DOHH2 (cell line): ENCODE data around the gene HPCA.

Experiments used
- H3F3A ChIP-seq: fragments of 200-600 bp; sonication (generic), shearing (Covaris generic); 2 replicates; pipeline ENCODE4 v1.6.0; 2016; ENCODE audit warnings: antibody characterized with exemption, mild to moderate bottlenecking; ENCODE audit not compliant: control insufficient read depth, insufficient read depth
- H3K27ac ChIP-seq: fragments of 200-600 bp; sonication (generic); 2 replicates; pipeline ENCODE4 v1.5.1; 2014; ENCODE audit warnings: low read depth, mild to moderate bottlenecking, low read length, moderate library complexity
- H3K27me3 ChIP-seq: fragments of 200-600 bp; sonication (generic); 2 replicates; pipeline ENCODE4 v1.6.1; 2014; ENCODE audit warnings: mild to moderate bottlenecking, low read length, mixed read lengths; ENCODE audit not compliant: control insufficient read depth
- H3K36me3 ChIP-seq: fragments of 200-600 bp; sonication (generic); 2 replicates; pipeline ENCODE4 v1.6.1; 2014; ENCODE audit warnings: mild to moderate bottlenecking, low read length, moderate library complexity, mixed read lengths; ENCODE audit not compliant: control insufficient read depth
- H3K4me1 ChIP-seq: fragments of 200-600 bp; sonication (generic); 2 replicates; pipeline ENCODE4 v1.6.1; 2014; ENCODE audit warnings: mild to moderate bottlenecking, low read length, mixed read lengths; ENCODE audit not compliant: control insufficient read depth
- H3K4me2 ChIP-seq: fragments of 200-600 bp; sonication (generic); 2 replicates; pipeline ENCODE4 v1.6.0; 2014; ENCODE audit warnings: mild to moderate bottlenecking, low read length, moderate library complexity
- H3K4me3 ChIP-seq: fragments of 200-600 bp; sonication (generic); 2 replicates; pipeline ENCODE4 v1.5.1; 2014; ENCODE audit warnings: mild to moderate bottlenecking, low read length, mixed read lengths
- H3K79me2 ChIP-seq: fragments of 200-600 bp; sonication (generic); 2 replicates; pipeline ENCODE4 v1.6.1; 2014; ENCODE audit warnings: mild to moderate bottlenecking, low read length, mixed read lengths; ENCODE audit not compliant: control insufficient read depth
- H3K9me2 ChIP-seq: fragments of 200-600 bp; sonication (generic); replicated peaks from 2 replicates; pipeline ENCODE4 v1.6.1; 2014; ENCODE audit warnings: mild to moderate bottlenecking, low read length, mixed read lengths; ENCODE audit not compliant: control insufficient read depth
- H3K9me3 ChIP-seq: fragments of 200-600 bp; sonication (generic); 2 replicates; pipeline ENCODE4 v1.6.1; 2014; ENCODE audit warnings: antibody characterized with exemption, low read length, mixed read lengths; ENCODE audit not compliant: control insufficient read depth, insufficient read depth
- H4K20me1 ChIP-seq: fragments of 200-600 bp; sonication (generic); 2 replicates; pipeline ENCODE4 v1.6.0; 2014; ENCODE audit warnings: low read depth, mild to moderate bottlenecking, antibody characterized with exemption, low read length, moderate library complexity; ENCODE audit not compliant: control insufficient read depth, insufficient read depth
- CTCF ChIP-seq: fragments of 200-600 bp; sonication (generic); IDR thresholded peaks from one replicate; pipeline ENCODE4 v1.5.1; 2014; ENCODE audit warnings: antibody characterized with exemption, mild to moderate bottlenecking, low read depth, low read length; ENCODE audit not compliant: poor library complexity, severe bottlenecking
- EZH2phosphoT487 ChIP-seq: fragments of 200-600 bp; sonication (generic); IDR thresholded peaks from 2 replicates; pipeline ENCODE4 v1.6.1; 2017; ENCODE audit warnings: borderline replicate concordance, mild to moderate bottlenecking, antibody characterized with exemption, low read length, moderate library complexity, mixed read lengths

HPCA gene

GRCh38 chr1:32900371-32900955 is 14.2 kb downstream of the HPCA start:
- peaks cover 8% of the 10 kb centered on the region for H3K4me1 ChIP-seq
- peaks cover 57% of the 10 kb centered on the region for H3K27me3 ChIP-seq
- H3F3A ChIP-seq, result no peaks in the 10 kb centered on the region
- H4K20me1 ChIP-seq, result no peaks in the 10 kb centered on the region
- H3K4me3 ChIP-seq, result peak overlapping the region; percentile 54
- H3K27ac ChIP-seq, result no peak overlapping the region
- no peaks in the 10 kb centered on the region for H3K9me3 ChIP-seq
- no peak for TF ChIP-seq CTCF
- TF ChIP-seq EZH2phosphoT487, result peak; percentile 79; the same call in 1 of the 2 replicates
- no peaks in the 10 kb centered on the region for H3K36me3 ChIP-seq
- H3K9me2 ChIP-seq, result no peaks in the 10 kb centered on the region
- H3K4me2 ChIP-seq, result peak overlapping the region; percentile 51
- H3K79me2 ChIP-seq, result no peaks in the 10 kb centered on the region

- Histone ChIP-seq H3K4me2 (peak within 1 kb of the TSS; percentile 51), H3K36me3 (no peaks in the 10 kb centered on the region), H3K27me3 (peaks cover 57% of the 10 kb centered on the region), H3F3A (no peaks in the 10 kb centered on the region), H3K9me2 (no peaks in the 10 kb centered on the region), H3K4me3 (peak within 1 kb of the TSS; percentile 54), H3K79me2 (no peaks in the 10 kb centered on the region), H4K20me1 (no peaks in the 10 kb centered on the region), H3K9me3 (no peaks in the 10 kb centered on the region), H3K4me1 (peaks cover 8% of the 10 kb centered on the region), H3K27ac (no peak within 1 kb of the TSS)
- no peak for TF ChIP-seq EZH2phosphoT487
- TF ChIP-seq CTCF, result no peak
These were observed 14.9 kb downstream of the HPCA start, which contains the start of gene TMEM54 for GRCh38 chr1:32900956-32901822. TSS of gene TMEM54 (minus strand) at chr1:32901389. CDS start at chr1:32901238, 151 bp downstream.

- H3K4me1 ChIP-seq, result peaks cover 8% of the 10 kb centered on the region
- H3K79me2 ChIP-seq, result no peaks in the 10 kb centered on the region
- no peak overlapping the region for H3K27ac ChIP-seq
- H3K9me2 ChIP-seq, result no peaks in the 10 kb centered on the region
- H4K20me1 ChIP-seq, result no peaks in the 10 kb centered on the region
- TF ChIP-seq EZH2phosphoT487, result no peak
- no peak for TF ChIP-seq CTCF
- H3K36me3 ChIP-seq, result no peaks in the 10 kb centered on the region
- H3K4me3 ChIP-seq, result peak overlapping the region; percentile 44; the same call in 1 of the 2 replicates
- peak overlapping the region; percentile 51 for H3K4me2 ChIP-seq
- no peaks in the 10 kb centered on the region for H3F3A ChIP-seq
- H3K27me3 ChIP-seq, result peaks cover 54% of the 10 kb centered on the region
- H3K9me3 ChIP-seq, result no peaks in the 10 kb centered on the region
These were observed 15.7 kb downstream of the HPCA start for GRCh38 chr1:32901823-32902534.
